Measurements from ENCODE around the gene MTCP1. TPM values are rescaled to one million over a fixed set of nuclear protein-coding genes. Genes with fewer than 3 reads are reported as not detected.

The MTCP1 gene
- total RNA-seq, 1 donor from 2014 or later: 15.3 TPM

DNA sequence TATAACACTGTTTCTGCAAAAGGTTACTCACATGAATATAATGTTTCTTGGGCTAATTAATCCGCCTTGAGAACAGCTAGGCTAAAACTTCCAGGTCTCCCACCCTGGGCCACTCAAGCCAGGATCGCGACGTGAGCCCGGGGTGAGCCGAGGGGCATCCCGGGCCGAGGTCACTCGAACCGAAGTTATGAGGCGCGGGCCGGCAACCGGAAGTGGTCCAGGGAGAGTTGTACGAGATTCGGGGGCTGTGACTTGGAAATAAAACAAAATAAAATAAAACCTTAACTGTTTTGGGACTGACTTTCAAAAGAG is 317 bp downstream of the MTCP1 start:
- Mint-ChIP-seq H3K27me3 (ENCODE audit: low read depth) (no peaks in the 10 kb centered on the region), H3K4me3 (peak overlapping the region; percentile 85), H3K9me3 (no peaks in the 10 kb centered on the region), H3K36me3 (ENCODE audit: low read depth) (peaks cover 4% of the 10 kb centered on the region), H3K27ac (ENCODE audit: unreplicated experiment) (peak overlapping the region; percentile 86), H3K4me1 (peaks cover 36% of the 10 kb centered on the region)
- TF ChIP-seq, protein P1, sequence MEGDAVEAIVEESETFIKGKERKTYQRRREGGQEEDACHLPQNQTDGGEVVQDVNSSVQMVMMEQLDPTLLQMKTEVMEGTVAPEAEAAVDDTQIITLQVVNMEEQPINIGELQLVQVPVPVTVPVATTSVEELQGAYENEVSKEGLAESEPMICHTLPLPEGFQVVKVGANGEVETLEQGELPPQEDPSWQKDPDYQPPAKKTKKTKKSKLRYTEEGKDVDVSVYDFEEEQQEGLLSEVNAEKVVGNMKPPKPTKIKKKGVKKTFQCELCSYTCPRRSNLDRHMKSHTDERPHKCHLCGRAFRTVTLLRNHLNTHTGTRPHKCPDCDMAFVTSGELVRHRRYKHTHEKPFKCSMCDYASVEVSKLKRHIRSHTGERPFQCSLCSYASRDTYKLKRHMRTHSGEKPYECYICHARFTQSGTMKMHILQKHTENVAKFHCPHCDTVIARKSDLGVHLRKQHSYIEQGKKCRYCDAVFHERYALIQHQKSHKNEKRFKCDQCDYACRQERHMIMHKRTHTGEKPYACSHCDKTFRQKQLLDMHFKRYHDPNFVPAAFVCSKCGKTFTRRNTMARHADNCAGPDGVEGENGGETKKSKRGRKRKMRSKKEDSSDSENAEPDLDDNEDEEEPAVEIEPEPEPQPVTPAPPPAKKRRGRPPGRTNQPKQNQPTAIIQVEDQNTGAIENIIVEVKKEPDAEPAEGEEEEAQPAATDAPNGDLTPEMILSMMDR (conservative IDR thresholded peaks at IDR 0.05): no peak
- DNase-seq (ENCODE audit: low read depth, low spot score): no peak

DNA sequence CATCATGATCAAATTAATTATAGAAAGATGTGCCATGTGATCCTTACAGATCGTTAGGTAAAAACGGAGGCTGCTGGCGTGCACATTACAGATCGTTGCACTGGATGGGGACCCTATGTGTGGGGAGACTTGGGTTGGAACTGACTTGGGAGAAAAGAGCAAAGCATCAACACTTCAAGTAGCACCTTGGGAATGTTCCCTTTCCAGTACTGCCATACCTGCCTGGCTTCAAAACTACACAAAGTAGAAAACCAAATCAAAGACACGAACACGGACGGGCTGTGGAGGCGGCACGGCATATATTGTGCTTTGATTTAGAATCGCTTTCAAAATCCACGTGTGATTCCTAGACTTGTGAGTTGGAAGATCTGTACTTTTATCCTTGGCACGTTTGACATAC is 898 bp downstream of the MTCP1 start:
- no peaks in the 10 kb centered on the region for H3K9me3 Mint-ChIP-seq

DNA sequence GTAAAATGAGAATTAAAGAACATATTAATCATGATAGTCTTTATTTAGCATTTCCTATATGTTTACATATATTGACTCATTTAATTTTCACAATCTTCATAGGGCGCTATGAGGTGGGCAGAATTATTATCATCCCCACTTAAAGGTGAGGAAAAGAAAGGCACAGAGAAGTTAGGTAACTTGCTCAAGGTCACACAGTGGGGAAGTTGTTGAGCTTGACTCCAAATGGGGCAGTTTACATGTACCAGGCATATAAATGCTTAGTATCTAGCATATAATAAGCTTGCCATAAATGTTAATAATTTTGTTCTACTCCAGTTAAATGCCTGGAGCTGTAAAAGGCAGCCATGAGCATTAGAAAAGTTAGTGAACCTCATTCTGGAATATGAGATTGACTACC is 1.5 kb downstream of the MTCP1 start:
- H3K4me3 Mint-ChIP-seq: peak overlapping the region; percentile 85
- H3K36me3 Mint-ChIP-seq (ENCODE audit: low read depth): peaks cover 4% of the 10 kb centered on the region
- DNase-seq (ENCODE audit: low read depth, low spot score): no peak
- no peak overlapping the region for H3K27ac Mint-ChIP-seq (ENCODE audit: unreplicated experiment)
- TF ChIP-seq, protein P1 (conservative IDR thresholded peaks at IDR 0.05): no peak
- H3K27me3 Mint-ChIP-seq (ENCODE audit: low read depth): no peaks in the 10 kb centered on the region
- H3K9me3 Mint-ChIP-seq: no peaks in the 10 kb centered on the region
- H3K4me1 Mint-ChIP-seq: peaks cover 36% of the 10 kb centered on the region

More for the DNA sequence above, 898 bp downstream of the MTCP1 start:
- TF ChIP-seq, protein P1 (conservative IDR thresholded peaks at IDR 0.05): no peak
- peaks cover 4% of the 10 kb centered on the region for H3K36me3 Mint-ChIP-seq (ENCODE audit: low read depth)
- no peak for DNase-seq (ENCODE audit: low read depth, low spot score)
- H3K27ac Mint-ChIP-seq (ENCODE audit: unreplicated experiment): peak overlapping the region; percentile 44
- H3K4me1 Mint-ChIP-seq: peaks cover 36% of the 10 kb centered on the region
- no peaks in the 10 kb centered on the region for H3K27me3 Mint-ChIP-seq (ENCODE audit: low read depth)
- H3K4me3 Mint-ChIP-seq: peak overlapping the region; percentile 85

DNA sequence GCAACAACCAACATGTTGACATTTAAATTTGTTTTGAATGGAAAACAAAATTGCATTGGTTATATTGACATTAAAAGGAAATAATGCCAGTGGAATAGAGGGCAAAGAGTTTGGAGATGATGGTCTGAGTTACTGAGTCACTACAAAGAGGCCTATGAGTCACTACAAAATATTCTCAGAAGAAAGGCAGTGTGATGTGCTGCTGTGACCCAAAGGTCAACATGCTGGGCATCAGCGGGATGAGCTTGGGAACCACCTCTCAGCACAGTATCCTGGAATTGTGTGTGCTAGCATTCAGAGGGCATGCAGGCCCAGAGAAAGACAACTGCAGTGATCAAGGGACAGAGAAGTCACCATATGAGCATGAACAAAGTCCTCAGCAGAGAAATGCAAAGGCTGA is 2.8 kb downstream of the MTCP1 start:
- Mint-ChIP-seq H3K36me3 (ENCODE audit: low read depth) (peaks cover 4% of the 10 kb centered on the region), H3K4me1 (peaks cover 25% of the 10 kb centered on the region), H3K4me3 (no peak overlapping the region), H3K9me3 (no peaks in the 10 kb centered on the region), H3K27me3 (ENCODE audit: low read depth) (no peaks in the 10 kb centered on the region), H3K27ac (ENCODE audit: unreplicated experiment) (peak overlapping the region; percentile 94)
- DNase-seq (ENCODE audit: low read depth, low spot score): no peak
- TF ChIP-seq, protein P1 (conservative IDR thresholded peaks at IDR 0.05): no peak

DNA sequence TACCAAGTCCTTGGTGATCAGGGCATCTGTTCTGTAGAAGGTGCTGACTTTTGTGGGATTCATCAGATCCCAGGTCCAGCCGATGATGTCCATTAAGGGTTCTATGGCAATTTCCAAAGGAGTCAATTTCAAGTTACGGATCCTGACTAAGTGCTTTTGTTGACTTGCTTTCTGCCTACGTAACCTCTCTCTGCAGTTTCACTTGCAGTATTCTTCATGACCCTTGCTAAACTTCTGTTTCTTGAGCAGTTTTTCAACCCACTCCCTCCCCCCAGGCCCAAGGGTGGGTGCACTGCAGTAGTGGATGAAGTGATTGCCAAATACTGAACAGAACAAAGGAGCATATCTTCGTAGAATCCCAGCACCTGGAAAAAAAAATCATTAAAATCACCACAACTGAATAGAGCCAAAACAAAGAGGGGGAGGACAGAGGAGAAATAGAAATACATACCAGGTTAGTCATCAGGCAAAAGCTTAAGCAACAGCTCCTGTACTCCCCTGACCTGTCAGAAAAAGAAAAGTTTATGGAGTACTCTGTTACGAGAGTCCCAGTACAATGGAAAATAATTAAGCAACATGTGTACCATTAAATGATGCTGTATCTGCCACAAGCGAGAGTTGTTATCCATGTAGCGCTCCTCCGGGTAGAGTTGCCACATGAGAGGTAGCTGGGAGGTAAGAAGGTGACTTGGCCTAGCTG is 5.8 kb downstream of the MTCP1 start:
- H3K9me3 Mint-ChIP-seq: no peaks in the 10 kb centered on the region
- TF ChIP-seq, protein P1 (conservative IDR thresholded peaks at IDR 0.05): no peak
- no peak overlapping the region for H3K27ac Mint-ChIP-seq (ENCODE audit: unreplicated experiment)
- no peaks in the 10 kb centered on the region for H3K36me3 Mint-ChIP-seq (ENCODE audit: low read depth)
- peaks cover 15% of the 10 kb centered on the region for H3K4me1 Mint-ChIP-seq
- no peak overlapping the region for H3K4me3 Mint-ChIP-seq
- no peaks in the 10 kb centered on the region for H3K27me3 Mint-ChIP-seq (ENCODE audit: low read depth)
- no peak for DNase-seq (ENCODE audit: low read depth, low spot score)

Measured in neural crest cell (in vitro differentiated cells).